K562 (cell line): Measurements from ENCODE around the gene SLC4A2. TPM values are rescaled to one million over a fixed set of nuclear protein-coding genes. Genes with fewer than 3 reads are reported as not detected.
A peak's percentile ranks its signal among the peaks of the same experiment; 100 is the strongest.

ENCODE experiments used
- BCOR ChIP-seq: fragments of 450-650 bp; IDR thresholded peaks from 2 replicates; pipeline ENCODE4 v1.6.1; 2016
- C11orf30 ChIP-seq: fragments of 450-650 bp; IDR thresholded peaks from 2 replicates; pipeline ENCODE4 v1.6.1; 2016; ENCODE audit warnings: low read depth, mild to moderate bottlenecking
- E2F3 ChIP-seq: fragments of 250-450 bp; sonication (Bioruptor Pico); IDR thresholded peaks from 2 replicates; pipeline ENCODE4 v1.4.0; 2020; ENCODE audit warnings: mild to moderate bottlenecking
- ELF4 ChIP-seq: fragments of 450-650 bp; formaldehyde crosslinking; IDR thresholded peaks from 2 replicates; pipeline ENCODE4 v1.4.0; 2022; ENCODE audit warnings: missing genetic modification characterization
- ESRRB ChIP-seq: fragments of 250-450 bp; sonication (Bioruptor Pico); IDR thresholded peaks from 2 replicates; pipeline ENCODE4 v1.5.0; 2020; ENCODE audit warnings: mild to moderate bottlenecking, moderate library complexity, borderline replicate concordance
- GTF2A2 ChIP-seq: IDR thresholded peaks from 2 replicates; pipeline ENCODE4 v1.6.1; 2016; ENCODE audit warnings: mild to moderate bottlenecking, missing genetic modification characterization, missing compliant biosample characterization
- HCFC1 ChIP-seq: IDR thresholded peaks from 2 replicates; pipeline ENCODE4 v1.6.1; 2012; ENCODE audit warnings: low read depth, low read length, improper control_type of control experiment
- HDAC1 ChIP-seq, 2 experiments: fragments of 450-650 bp; IDR thresholded peaks; 2 replicates each; pipeline ENCODE4 v1.6.1; 2016 to 2017; ENCODE audit warnings: inconsistent platforms in 1 of 2, mild to moderate bottlenecking in 1 of 2, moderate library complexity in 1 of 2
- HDAC6 ChIP-seq: IDR thresholded peaks from 2 replicates; pipeline ENCODE4 v1.6.1; 2012; ENCODE audit warnings: low read depth, mild to moderate bottlenecking, control low read depth, inconsistent platforms, low read length, moderate library complexity
- MYNN ChIP-seq, 2 experiments: sonication (generic); formaldehyde crosslinking in 1 of 2; IDR thresholded peaks; 2 replicates each; pipeline versions ENCODE4 v1.5.0 to v1.6.1; 2016 to 2020; ENCODE audit warnings: antibody characterized with exemption in 1 of 2, missing genetic modification reagents in 1 of 2
- NELFE ChIP-seq: IDR thresholded peaks from 2 replicates; pipeline ENCODE4 v1.6.1; 2011; ENCODE audit warnings: mild to moderate bottlenecking; ENCODE audit not compliant: insufficient read depth, insufficient read length
- NFIX ChIP-seq: fragments of 250-450 bp; sonication (Bioruptor Pico); IDR thresholded peaks from 2 replicates; pipeline ENCODE4 v1.4.0; 2020; ENCODE audit warnings: low read depth, mild to moderate bottlenecking, moderate library complexity
- NFXL1 ChIP-seq: fragments of 450-650 bp; formaldehyde crosslinking; IDR thresholded peaks from 2 replicates; pipeline ENCODE4 v1.4.0; 2021; ENCODE audit warnings: mild to moderate bottlenecking
- PCBP2 ChIP-seq: fragments of 200-400 bp; formaldehyde crosslinking; IDR thresholded peaks from 2 replicates; pipeline ENCODE4 v1.6.1; 2018; ENCODE audit warnings: low read length, low read depth, mild to moderate bottlenecking, moderate library complexity; ENCODE audit not compliant: poor library complexity, severe bottlenecking
- PHB ChIP-seq: fragments of 250-450 bp; sonication (Bioruptor Pico); IDR thresholded peaks from 2 replicates; pipeline ENCODE4 v1.5.0; 2021
- POLR2AphosphoS2 ChIP-seq: IDR thresholded peaks from 2 replicates; pipeline ENCODE4 v1.6.1; 2012; ENCODE audit warnings: low read length, improper control_type of control experiment
- RBBP5 ChIP-seq: fragments of 200-600 bp; sonication (generic); IDR thresholded peaks from 2 replicates; pipeline ENCODE4 v1.6.1; 2012; ENCODE audit warnings: borderline replicate concordance, mild to moderate bottlenecking, low read length, control low read depth, inconsistent platforms; ENCODE audit not compliant: insufficient read depth, poor library complexity, severe bottlenecking
- SMAD1 ChIP-seq: fragments of 150-350 bp; IDR thresholded peaks from 2 replicates; pipeline ENCODE4 v1.6.1; 2014; ENCODE audit warnings: low read length, low read depth; ENCODE audit not compliant: partially characterized antibody
- SMAD4 ChIP-seq: fragments of 250-450 bp; sonication (Bioruptor Pico); conservative IDR thresholded peaks from 2 replicates; pipeline ENCODE4 v1.8.0; 2021; ENCODE audit warnings: inconsistent platforms, mild to moderate bottlenecking, moderate library complexity
- SP1 ChIP-seq: sonication (generic); formaldehyde crosslinking; IDR thresholded peaks from 2 replicates; pipeline ENCODE4 v1.8.1; 2022; ENCODE audit warnings: mild to moderate bottlenecking, missing genetic modification reagents
- SRSF9 ChIP-seq: fragments of 200-400 bp; formaldehyde crosslinking; IDR thresholded peaks from 2 replicates; pipeline ENCODE4 v1.6.1; 2017; ENCODE audit warnings: low read depth, low read length, borderline replicate concordance
- TAF7 ChIP-seq: fragments of 450-650 bp; IDR thresholded peaks from 2 replicates; pipeline ENCODE4 v1.6.1; 2016; ENCODE audit warnings: missing genetic modification characterization, missing compliant biosample characterization
- ZBED1 ChIP-seq: IDR thresholded peaks from 2 replicates; pipeline ENCODE4 v1.6.1; 2014
- ZKSCAN1 ChIP-seq: fragments of 150-350 bp; IDR thresholded peaks from 2 replicates; pipeline ENCODE4 v1.6.1; 2016; ENCODE audit warnings: low read depth, low read length
- ZNF12 ChIP-seq: sonication (generic); formaldehyde crosslinking; IDR thresholded peaks from 2 replicates; pipeline ENCODE4 v1.4.0; 2020; ENCODE audit warnings: mild to moderate bottlenecking, missing genetic modification reagents
- ZNF3 ChIP-seq: fragments of 250-450 bp; sonication (Bioruptor Pico); IDR thresholded peaks from 2 replicates; pipeline ENCODE4 v1.5.0; 2021; ENCODE audit warnings: mild to moderate bottlenecking, moderate library complexity
- ZNF830 ChIP-seq: fragments of 250-450 bp; sonication (Bioruptor Pico); IDR thresholded peaks from 2 replicates; pipeline ENCODE4 v1.5.0; 2021; ENCODE audit warnings: mild to moderate bottlenecking
- polyA plus RNA-seq, 8 experiments: library from polyadenylated mRNA; depleted of rRNA in 4 of 8; stranded (reverse) in 5 of 8; unstranded in 3 of 8; fragments of >200 nt; fragmentation: Nextera tagmentation in 2 of 8; fragmentation: Illumina TruSeq in 1 of 8; extraction: Ambion mirVana in 2 of 8; extraction: Trizol in 1 of 8; gene quantifications; 2 replicates each; pipeline versions ENCODE4 v1.2.1 to v1.2.3, GENCODE V29; 2011 to 2014; ENCODE audit warnings: inconsistent platforms in 1 of 8, missing spikeins in 1 of 8
- total RNA-seq, 7 experiments: library from RNA; depleted of rRNA in 6 of 7; stranded (reverse); fragments of >200 nt in 6 of 7; fragmentation: Illumina TruSeq in 2 of 7; extraction: Trizol in 2 of 7; gene quantifications; 2 replicates each; pipeline versions ENCODE4 v1.2.1 to v1.2.3, GENCODE V29; 2011 to 2021; ENCODE audit warnings: low replicate concordance in 1 of 7
- TF ChIP-seq, protein P1 (sequence below): fragments of 450-650 bp; formaldehyde crosslinking; conservative IDR thresholded peaks from 2 replicates; pipeline ENCODE4 v1.4.0; 2022; ENCODE audit warnings: mild to moderate bottlenecking, missing genetic modification characterization
- TF ChIP-seq, protein P2 (sequence below): sonication (generic); formaldehyde crosslinking; IDR thresholded peaks from 2 replicates; pipeline ENCODE4 v1.8.1; 2023; ENCODE audit warnings: mild to moderate bottlenecking, missing genetic modification reagents

Gene SLC4A2
- total and polyA plus RNA-seq, 9 of the 15 experiments (the other 6 are each of a cell fraction or from before 2014, with no cell fraction given), result 11.4 to 375 (median 130) TPM

DNA sequence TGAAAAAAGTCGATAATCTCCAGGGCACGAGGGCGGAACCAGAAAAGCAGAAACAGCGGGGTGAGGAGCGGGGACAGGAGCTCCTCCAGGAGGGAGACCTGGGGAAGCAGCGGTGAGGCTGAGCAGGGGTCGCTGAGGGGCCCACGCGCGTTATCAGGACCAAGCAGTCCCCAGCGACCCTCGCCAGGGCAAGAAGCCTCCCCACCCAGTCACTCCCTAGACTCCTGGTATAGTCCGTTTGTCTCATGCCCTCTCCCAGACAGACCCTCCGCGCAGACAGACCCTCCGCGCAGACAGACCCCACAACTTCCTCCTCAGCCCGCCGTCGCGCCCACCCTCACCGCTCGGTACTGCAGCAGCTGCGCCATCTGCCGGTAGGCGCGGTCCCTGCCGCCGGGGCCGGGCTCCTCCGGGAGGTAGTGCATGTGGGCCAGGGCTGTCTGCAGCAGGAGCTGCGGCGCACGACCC is 41.4 kb upstream of the SLC4A2 start (continued):
- TF ChIP-seq, protein P1, sequence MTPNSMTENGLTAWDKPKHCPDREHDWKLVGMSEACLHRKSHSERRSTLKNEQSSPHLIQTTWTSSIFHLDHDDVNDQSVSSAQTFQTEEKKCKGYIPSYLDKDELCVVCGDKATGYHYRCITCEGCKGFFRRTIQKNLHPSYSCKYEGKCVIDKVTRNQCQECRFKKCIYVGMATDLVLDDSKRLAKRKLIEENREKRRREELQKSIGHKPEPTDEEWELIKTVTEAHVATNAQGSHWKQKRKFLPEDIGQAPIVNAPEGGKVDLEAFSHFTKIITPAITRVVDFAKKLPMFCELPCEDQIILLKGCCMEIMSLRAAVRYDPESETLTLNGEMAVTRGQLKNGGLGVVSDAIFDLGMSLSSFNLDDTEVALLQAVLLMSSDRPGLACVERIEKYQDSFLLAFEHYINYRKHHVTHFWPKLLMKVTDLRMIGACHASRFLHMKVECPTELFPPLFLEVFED (CRISPR knock-in tag), result no peak
- TF ChIP-seq POLR2AphosphoS2 (no peak), ELF4 (no peak), SMAD4 (CRISPR knock-in tag) (no peak; the same call in none of the 2 replicates), SRSF9 (no peak), RBBP5 (no peak), HDAC6 (no peak), ZNF3 (CRISPR knock-in tag) (no peak), SP1 (CRISPR knock-in tag) (peak; percentile 42), NELFE (no peak), NFIX (CRISPR knock-in tag) (no peak), C11orf30 (no peak), PCBP2 (no peak), MYNN (IDR thresholded peaks at IDR 0.05) (peak; percentile 80; the same call in 1 of the 2 replicates), MYNN (CRISPR knock-in tag; IDR thresholded peaks at IDR 0.05) (no peak), ZBED1 (peak; percentile 57; the same call in 1 of the 2 replicates), E2F3 (CRISPR knock-in tag) (no peak; the same call in 1 of the 2 replicates), ESRRB (CRISPR knock-in tag) (no peak), ZKSCAN1 (no peak; the same call in 1 of the 2 replicates), GTF2A2 (no peak), SMAD1 (no peak), HCFC1 (no peak), ZNF830 (CRISPR knock-in tag) (0 out of 2 replicates have a peak, but pooled peaks have one; percentile 33), TAF7 (tag) (peak; percentile 44), NFXL1 (CRISPR knock-in tag) (no peak), ZNF12 (CRISPR knock-in tag) (no peak; the same call in 1 of the 2 replicates), PHB (CRISPR knock-in tag) (peak; percentile 73), BCOR (peak; percentile 46; the same call in 1 of the 2 replicates), HDAC1 (IDR thresholded peaks at IDR 0.05) (peak in 1 of 2 experiments; percentile 91; a peak in 2 of 4 replicates)
- TF ChIP-seq, protein P2, sequence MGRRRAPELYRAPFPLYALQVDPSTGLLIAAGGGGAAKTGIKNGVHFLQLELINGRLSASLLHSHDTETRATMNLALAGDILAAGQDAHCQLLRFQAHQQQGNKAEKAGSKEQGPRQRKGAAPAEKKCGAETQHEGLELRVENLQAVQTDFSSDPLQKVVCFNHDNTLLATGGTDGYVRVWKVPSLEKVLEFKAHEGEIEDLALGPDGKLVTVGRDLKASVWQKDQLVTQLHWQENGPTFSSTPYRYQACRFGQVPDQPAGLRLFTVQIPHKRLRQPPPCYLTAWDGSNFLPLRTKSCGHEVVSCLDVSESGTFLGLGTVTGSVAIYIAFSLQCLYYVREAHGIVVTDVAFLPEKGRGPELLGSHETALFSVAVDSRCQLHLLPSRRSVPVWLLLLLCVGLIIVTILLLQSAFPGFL (CRISPR knock-in tag), result no peak
